Gastroesophageal sphincter (tissue), 4 donors: ENCODE data around the gene DAAM1. TPM values are rescaled to one million over a fixed set of nuclear protein-coding genes. Genes with fewer than 3 reads are reported as not detected.

Source experiments
- ATAC-seq: fragments of 150-250 bp; one replicate; pipeline ENCODE4 v1.9.1; 2016; ENCODE audit warnings: mild to moderate bottlenecking, moderate library complexity
- H3K27ac ChIP-seq, 4 donors: fragments of 200-600 bp; sonication (generic) in 3 of 4; 1 replicate in 3 of 4; 2 replicates in 1 of 4; pipeline ENCODE4 v1.5.1; 2016 to 2019
- H3K27me3 ChIP-seq: fragments of 200-600 bp; sonication (generic); one replicate; pipeline ENCODE4 v1.5.1; 2019
- H3K36me3 ChIP-seq, 2 donors: fragments of 200-600 bp; sonication (generic); one replicate each; pipeline ENCODE4 v1.5.1; 2019; ENCODE audit warnings: control low read depth in 1 of 2
- H3K4me1 ChIP-seq, 3 donors: fragments of 200-600 bp; sonication (generic); 1 replicate in 2 of 3; 2 replicates in 1 of 3; pipeline ENCODE4 v1.5.1; 2016 to 2019; ENCODE audit warnings: control low read depth in 2 of 3
- H3K4me3 ChIP-seq, 2 donors: fragments of 200-600 bp; sonication (generic); one replicate each; pipeline ENCODE4 v1.5.1; 2019; ENCODE audit warnings: mild to moderate bottlenecking in 1 of 2, moderate library complexity in 1 of 2
- H3K9me3 ChIP-seq, 3 donors: fragments of 200-600 bp; sonication (generic); one replicate each; pipeline ENCODE4 v1.5.1; 2017 to 2019; ENCODE audit warnings: control low read depth in 2 of 3
- CTCF ChIP-seq, 4 experiments: fragments of 200-600 bp in 2 of 4; fragments of 450-650 bp in 2 of 4; sonication (generic) in 1 of 4; IDR thresholded peaks; one replicate each; pipeline ENCODE4 v1.5.1; 2017 to 2019; ENCODE audit warnings: antibody characterized with exemption in 4 of 4, mild to moderate bottlenecking in 2 of 4, moderate library complexity in 2 of 4
- EP300 ChIP-seq: sonication (generic); formaldehyde crosslinking; IDR thresholded peaks from one replicate; pipeline ENCODE4 v1.6.1; 2017; ENCODE audit warnings: antibody characterized with exemption, mild to moderate bottlenecking
- POLR2A ChIP-seq, 2 donors: fragments of 450-650 bp; IDR thresholded peaks; one replicate each; pipeline ENCODE4 v1.6.1; 2017; ENCODE audit warnings: antibody characterized with exemption in 2 of 2, mild to moderate bottlenecking in 2 of 2, moderate library complexity in 1 of 2
- POLR2AphosphoS5 ChIP-seq: sonication (generic); formaldehyde crosslinking; IDR thresholded peaks from one replicate; pipeline ENCODE4 v1.6.1; 2017; ENCODE audit warnings: antibody characterized with exemption
- WGBS, 2 donors: methylation state at CpG; one replicate each; pipeline ENCODE4 v1.1.5; 2018; ENCODE audit warnings: low coverage in 1 of 2; 5-methylcytosine and 5-hydroxymethylcytosine counted together
- total RNA-seq, 4 donors: library from RNA; depleted of rRNA; stranded (reverse); fragments of >200 nt; gene quantifications; one replicate each; pipeline ENCODE4 v1.1.0, GENCODE V29; 2016

DAAM1 gene
- total RNA-seq, 4 donors from 2014 or later = 64.0 to 124 (median 87.3) TPM

- Histone ChIP-seq H3K9me3 (no peaks in the 10 kb centered on the region), H3K27me3 (no peaks in the 10 kb centered on the region), H3K27ac (peak overlapping the region; percentile 23 to 61 (median 52)), H3K4me3 (no peak overlapping the region), H3K36me3 (no peaks in the 10 kb centered on the region), H3K4me1 (peaks cover 9 to 88% (median 18%) of the 10 kb centered on the region in 3 donors)
- 29 to 38% methylated on average over 3 of the region's 3 CpGs for WGBS, 2 donors
- ATAC-seq = no peak
- TF ChIP-seq EP300 (no peak), POLR2A (IDR thresholded peaks at IDR 0.05) (no peak), POLR2AphosphoS5 (no peak), CTCF (IDR thresholded peaks at IDR 0.05) (no peak)
These were observed 59.5 kb downstream of the DAAM1 start for GRCh38 chr14:59247801-59248584.

GRCh38 chr14:59249029-59249428 lies 60.6 kb downstream of the DAAM1 start:
- Histone ChIP-seq H3K27ac (peak overlapping the region in 3 of 4 donors; percentile 44 to 61 (median 60)), H3K27me3 (no peaks in the 10 kb centered on the region), H3K36me3 (no peaks in the 10 kb centered on the region), H3K9me3 (no peaks in the 10 kb centered on the region), H3K4me1 (peaks cover 19 to 92% (median 23%) of the 10 kb centered on the region in 3 donors), H3K4me3 (no peak overlapping the region)
- no peak for TF ChIP-seq CTCF (IDR thresholded peaks at IDR 0.05)
- no peak for TF ChIP-seq EP300
- no peak for TF ChIP-seq POLR2AphosphoS5
- TF ChIP-seq POLR2A (IDR thresholded peaks at IDR 0.05) = no peak
- WGBS, 2 donors = 83 to 95% methylated on average over 2 to 6 of the region's 7 CpGs
- ATAC-seq = peak; percentile 40

GRCh38 chr14:59251811-59252771 lies 63.6 kb downstream of the DAAM1 start:
- 67 to 75% methylated on average over 3 to 5 of the region's 5 CpGs for WGBS, 2 donors
- TF ChIP-seq POLR2A (IDR thresholded peaks at IDR 0.05) (no peak), CTCF (IDR thresholded peaks at IDR 0.05) (no peak), POLR2AphosphoS5 (no peak), EP300 (no peak)
- peaks cover 40 to 97% (median 44%) of the 10 kb centered on the region in 3 donors for H3K4me1 ChIP-seq
- H3K36me3 ChIP-seq = no peaks in the 10 kb centered on the region
- H3K27me3 ChIP-seq = no peaks in the 10 kb centered on the region
- no peak for ATAC-seq
- no peak overlapping the region for H3K4me3 ChIP-seq
- no peaks in the 10 kb centered on the region for H3K9me3 ChIP-seq
- H3K27ac ChIP-seq = peak overlapping the region; percentile 82 to 91 (median 88)

GRCh38 chr14:59252772-59253500 lies 64.5 kb downstream of the DAAM1 start:
- TF ChIP-seq CTCF (IDR thresholded peaks at IDR 0.05) (no peak), POLR2A (IDR thresholded peaks at IDR 0.05) (no peak), POLR2AphosphoS5 (no peak), EP300 (no peak)
- H3K9me3 ChIP-seq = no peaks in the 10 kb centered on the region
- H3K4me1 ChIP-seq = peaks cover 40 to 98% (median 44%) of the 10 kb centered on the region in 3 donors
- WGBS, 2 donors = 59 to 71% methylated on average over 5 of the region's 5 CpGs
- H3K36me3 ChIP-seq = no peaks in the 10 kb centered on the region
- no peak for ATAC-seq
- H3K27me3 ChIP-seq = no peaks in the 10 kb centered on the region
- H3K4me3 ChIP-seq = no peak overlapping the region
- peak overlapping the region; percentile 82 to 91 (median 88) for H3K27ac ChIP-seq
